Esophagus squamous epithelium (tissue), 4 donors: ENCODE measurements around the gene SNPH.

Experiments
- CTCF ChIP-seq, 6 experiments: fragments of 450-650 bp in 4 of 6; fragments of 200-600 bp in 2 of 6; sonication (generic) in 2 of 6; IDR thresholded peaks; one replicate each; pipeline ENCODE4 v1.5.1; 2016 to 2019; ENCODE audit warnings: antibody characterized with exemption in 6 of 6, mild to moderate bottlenecking in 4 of 6, moderate library complexity in 4 of 6
- POLR2A ChIP-seq, 4 donors: fragments of 450-650 bp; IDR thresholded peaks; one replicate each; pipeline ENCODE4 v1.6.1; 2017; ENCODE audit warnings: antibody characterized with exemption in 4 of 4, mild to moderate bottlenecking in 4 of 4, moderate library complexity in 3 of 4

GRCh38 chr20:1293641-1294379 is 27.7 kb downstream of the SNPH start:
- TF ChIP-seq CTCF (IDR thresholded peaks at IDR 0.05) (no peak), POLR2A (IDR thresholded peaks at IDR 0.05) (no peak)
